GM23248 (cell line): ENCODE measurements around the gene SOX6.

Experiments
- EZH2 ChIP-seq: fragments of 200-600 bp; sonication (generic); IDR thresholded peaks from 2 replicates; pipeline ENCODE4 v1.6.1; 2018; ENCODE audit warnings: antibody characterized with exemption, mild to moderate bottlenecking; ENCODE audit not compliant: insufficient read depth, poor library complexity, severe bottlenecking
- EZH2phosphoT487 ChIP-seq: fragments of 200-600 bp; sonication (generic); IDR thresholded peaks from 2 replicates; pipeline ENCODE4 v1.6.1; 2018; ENCODE audit warnings: antibody characterized with exemption, moderate library complexity, mild to moderate bottlenecking, low read depth; ENCODE audit not compliant: insufficient read depth

DNA sequence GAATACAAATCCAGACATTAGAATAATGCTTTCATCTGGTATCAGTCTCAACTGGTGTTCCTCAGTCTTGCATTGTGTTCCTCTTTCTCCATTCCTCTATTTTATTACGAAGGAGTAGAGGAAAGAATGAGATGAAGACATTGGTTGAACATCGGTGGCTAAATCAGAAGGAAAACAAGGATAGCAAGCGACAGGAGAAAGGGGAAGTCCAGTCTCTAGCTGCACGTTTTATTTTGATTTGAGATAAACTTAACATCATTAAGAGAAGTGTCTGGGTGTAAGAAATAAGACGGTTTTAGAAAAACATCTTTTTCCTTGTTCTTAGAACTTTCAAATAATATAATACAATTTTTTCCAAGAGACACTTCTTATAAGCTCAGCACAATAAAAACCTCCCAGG is 6.2 kb downstream of the SOX6 start:
- TF ChIP-seq EZH2phosphoT487 (no peak), EZH2 (no peak)
